ENCODE results near the gene ENAH. TPM values are rescaled to one million over a fixed set of nuclear protein-coding genes. Genes with fewer than 3 reads are reported as not detected.

ENAH gene
- total RNA-seq, 1 donor from 2014 or later = 749 TPM

DNA sequence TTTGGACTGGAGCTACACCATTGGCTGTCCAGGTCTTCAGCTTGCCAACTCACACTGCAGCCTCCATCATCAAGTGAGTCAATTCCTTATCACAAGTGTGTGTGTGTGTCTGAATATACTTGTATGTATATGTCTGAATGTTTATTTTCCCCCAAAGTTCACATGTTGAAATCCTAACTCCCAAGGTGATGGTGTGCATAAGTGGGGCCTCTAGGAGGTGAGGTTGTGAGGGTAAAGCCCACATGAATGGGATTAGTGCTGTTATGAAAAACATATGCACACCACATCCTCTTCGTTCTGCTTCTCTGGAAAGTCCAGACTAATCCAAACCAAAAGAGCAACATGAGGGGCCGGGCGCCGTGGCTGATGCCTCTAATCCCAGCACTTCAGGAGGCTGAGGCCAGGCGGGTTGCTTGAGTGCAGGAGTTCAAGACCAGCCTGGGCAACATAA is 176.4 kb downstream of the ENAH start:
- DNase-seq (ENCODE audit: low read depth) = no peak
- H3K4me2 ChIP-seq (ENCODE audit: low read length) = no peak overlapping the region

DNA sequence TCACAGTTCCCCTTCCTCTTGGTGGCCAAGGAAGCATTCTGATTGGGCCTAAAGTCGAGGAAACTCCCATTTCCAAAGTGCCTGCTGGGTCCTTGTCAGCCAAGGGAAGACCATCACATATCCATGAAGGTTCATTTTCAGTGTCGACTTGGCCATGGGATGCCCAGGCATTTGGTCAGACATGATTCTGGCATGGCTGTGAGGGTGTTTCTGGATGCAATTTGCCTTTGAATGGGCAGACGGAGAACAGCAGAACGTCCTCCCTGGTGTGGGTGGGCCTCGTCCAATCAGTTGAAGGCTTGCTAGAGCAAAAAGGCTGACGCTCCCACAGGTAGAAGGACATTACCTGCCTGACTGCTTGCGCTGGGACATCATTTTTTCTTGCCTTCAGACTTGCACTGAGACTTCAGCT is 176.8 kb downstream of the ENAH start:
- no peaks in the 10 kb centered on the region for H3K79me2 ChIP-seq (ENCODE audit: insufficient read depth, low read length)
- no peaks in the 10 kb centered on the region for H3K36me3 ChIP-seq (ENCODE audit: insufficient read depth, low read length)
- H3K4me1 ChIP-seq (ENCODE audit: insufficient read depth, low read length) = peaks cover 2% of the 10 kb centered on the region
- H3K27ac Mint-ChIP-seq (ENCODE audit: unreplicated experiment) = peak overlapping the region; percentile 42
- no peaks in the 10 kb centered on the region for H3K27me3 ChIP-seq (ENCODE audit: insufficient read depth, low read length)
- H3K27ac ChIP-seq (ENCODE audit: low read depth, low read length) = no peak overlapping the region
- no peak overlapping the region for H2AFZ ChIP-seq (ENCODE audit: low read depth, low read length)
- H3K4me3 ChIP-seq (ENCODE audit: insufficient read depth, low read depth, low read length) = no peak overlapping the region
- no peak for FAIRE-seq
- TF ChIP-seq EZH2 (IDR thresholded peaks at IDR 0.05; ENCODE audit: insufficient read depth, low read length) = no peak
- TF ChIP-seq, protein P1, sequence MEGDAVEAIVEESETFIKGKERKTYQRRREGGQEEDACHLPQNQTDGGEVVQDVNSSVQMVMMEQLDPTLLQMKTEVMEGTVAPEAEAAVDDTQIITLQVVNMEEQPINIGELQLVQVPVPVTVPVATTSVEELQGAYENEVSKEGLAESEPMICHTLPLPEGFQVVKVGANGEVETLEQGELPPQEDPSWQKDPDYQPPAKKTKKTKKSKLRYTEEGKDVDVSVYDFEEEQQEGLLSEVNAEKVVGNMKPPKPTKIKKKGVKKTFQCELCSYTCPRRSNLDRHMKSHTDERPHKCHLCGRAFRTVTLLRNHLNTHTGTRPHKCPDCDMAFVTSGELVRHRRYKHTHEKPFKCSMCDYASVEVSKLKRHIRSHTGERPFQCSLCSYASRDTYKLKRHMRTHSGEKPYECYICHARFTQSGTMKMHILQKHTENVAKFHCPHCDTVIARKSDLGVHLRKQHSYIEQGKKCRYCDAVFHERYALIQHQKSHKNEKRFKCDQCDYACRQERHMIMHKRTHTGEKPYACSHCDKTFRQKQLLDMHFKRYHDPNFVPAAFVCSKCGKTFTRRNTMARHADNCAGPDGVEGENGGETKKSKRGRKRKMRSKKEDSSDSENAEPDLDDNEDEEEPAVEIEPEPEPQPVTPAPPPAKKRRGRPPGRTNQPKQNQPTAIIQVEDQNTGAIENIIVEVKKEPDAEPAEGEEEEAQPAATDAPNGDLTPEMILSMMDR (IDR thresholded peaks at IDR 0.05; ENCODE audit: insufficient read depth, low read depth, low read length) = no peak
- H3K27me3 Mint-ChIP-seq (ENCODE audit: low read depth, unreplicated experiment) = no peaks in the 10 kb centered on the region
- peaks cover 16% of the 10 kb centered on the region for H3K4me1 Mint-ChIP-seq (ENCODE audit: low read depth, unreplicated experiment)
- no peak for DNase-seq (ENCODE audit: low read depth)
- H3K4me2 ChIP-seq (ENCODE audit: low read length) = no peak overlapping the region
- no peaks in the 10 kb centered on the region for H4K20me1 ChIP-seq (ENCODE audit: insufficient read depth, low read length)
- peaks cover 3% of the 10 kb centered on the region for H3K36me3 Mint-ChIP-seq (ENCODE audit: low read depth, unreplicated experiment)
- no peak overlapping the region for H3K9ac ChIP-seq (ENCODE audit: low read length)
- no peaks in the 10 kb centered on the region for H3K9me3 Mint-ChIP-seq (ENCODE audit: unreplicated experiment)
- H3K9me3 ChIP-seq (ENCODE audit: insufficient read depth, low read depth, low read length) = no peaks in the 10 kb centered on the region
- H3K4me3 Mint-ChIP-seq (ENCODE audit: unreplicated experiment) = no peak overlapping the region

More for the DNA sequence above, 176.4 kb downstream of the ENAH start:
- Histone ChIP-seq H3K79me2 (ENCODE audit: insufficient read depth, low read length) (no peaks in the 10 kb centered on the region), H4K20me1 (ENCODE audit: insufficient read depth, low read length) (no peaks in the 10 kb centered on the region), H2AFZ (ENCODE audit: low read depth, low read length) (no peak overlapping the region), H3K4me3 (ENCODE audit: insufficient read depth, low read depth, low read length) (no peak overlapping the region), H3K36me3 (ENCODE audit: insufficient read depth, low read length) (no peaks in the 10 kb centered on the region), H3K4me1 (ENCODE audit: insufficient read depth, low read length) (peaks cover 2% of the 10 kb centered on the region), H3K9ac (ENCODE audit: low read length) (no peak overlapping the region), H3K9me3 (ENCODE audit: insufficient read depth, low read depth, low read length) (no peaks in the 10 kb centered on the region), H3K27ac (ENCODE audit: low read depth, low read length) (no peak overlapping the region), H3K27me3 (ENCODE audit: insufficient read depth, low read length) (no peaks in the 10 kb centered on the region)
- peaks cover 3% of the 10 kb centered on the region for H3K36me3 Mint-ChIP-seq (ENCODE audit: low read depth, unreplicated experiment)
- TF ChIP-seq, protein P1 (IDR thresholded peaks at IDR 0.05; ENCODE audit: insufficient read depth, low read depth, low read length) = no peak
- TF ChIP-seq EZH2 (IDR thresholded peaks at IDR 0.05; ENCODE audit: insufficient read depth, low read length) = no peak
- peaks cover 17% of the 10 kb centered on the region for H3K4me1 Mint-ChIP-seq (ENCODE audit: low read depth, unreplicated experiment)
- no peak for FAIRE-seq
- H3K4me3 Mint-ChIP-seq (ENCODE audit: unreplicated experiment) = no peak overlapping the region
- no peaks in the 10 kb centered on the region for H3K27me3 Mint-ChIP-seq (ENCODE audit: low read depth, unreplicated experiment)
- peak overlapping the region; percentile 42 for H3K27ac Mint-ChIP-seq (ENCODE audit: unreplicated experiment)
- H3K9me3 Mint-ChIP-seq (ENCODE audit: unreplicated experiment) = no peaks in the 10 kb centered on the region

DNA sequence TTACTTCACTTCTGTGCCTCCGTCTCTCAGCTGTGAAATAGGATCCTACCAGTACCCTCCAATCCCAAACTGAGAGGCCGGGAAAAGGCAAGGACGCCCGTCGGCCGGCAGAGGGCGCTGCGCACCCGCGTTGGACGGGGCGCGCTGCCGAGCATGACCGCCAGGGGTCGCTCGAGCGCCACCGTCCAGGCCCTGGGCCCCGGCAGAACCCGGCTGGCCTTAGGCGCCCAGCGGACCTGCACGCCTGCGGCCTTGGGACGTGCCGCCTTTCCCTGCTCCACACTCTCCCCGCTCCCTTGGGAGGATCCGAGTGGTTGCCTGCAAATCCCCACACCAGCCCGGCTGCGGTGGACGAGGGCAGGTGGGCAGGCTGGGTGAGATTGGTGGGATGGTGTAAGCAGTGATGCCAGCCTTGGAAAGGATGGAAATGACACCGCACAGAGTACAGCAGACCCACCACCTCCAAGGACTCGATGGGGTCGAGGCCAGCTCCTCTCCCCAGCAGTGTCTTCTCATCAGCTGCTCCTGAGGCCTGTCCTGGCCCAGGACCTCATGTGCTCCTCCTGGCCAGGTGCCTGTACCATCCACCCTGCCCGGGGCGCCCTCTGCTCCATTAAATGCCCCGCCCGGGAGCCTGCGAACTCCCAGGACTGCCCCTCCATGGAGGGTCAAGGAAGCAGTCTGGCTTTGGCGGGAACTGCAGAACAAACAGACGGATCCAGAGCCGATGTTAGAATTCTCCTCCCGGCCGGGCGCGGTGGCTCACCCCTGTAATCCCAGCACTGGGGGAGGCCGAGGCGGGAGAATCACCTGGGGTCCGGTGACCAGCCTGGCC is 177.7 kb downstream of the ENAH start:
- peak; percentile 38 for DNase-seq (ENCODE audit: low read depth)
- H3K4me1 ChIP-seq (ENCODE audit: insufficient read depth, low read length) = peaks cover 2% of the 10 kb centered on the region
- TF ChIP-seq, protein P1 (IDR thresholded peaks at IDR 0.05; ENCODE audit: insufficient read depth, low read depth, low read length) = peak; percentile 99
- TF ChIP-seq EZH2 (IDR thresholded peaks at IDR 0.05; ENCODE audit: insufficient read depth, low read length) = no peak
- peak overlapping the region; percentile 36 for H3K9ac ChIP-seq (ENCODE audit: low read length)
- H4K20me1 ChIP-seq (ENCODE audit: insufficient read depth, low read length) = no peaks in the 10 kb centered on the region
- no peaks in the 10 kb centered on the region for H3K27me3 ChIP-seq (ENCODE audit: insufficient read depth, low read length)
- no peaks in the 10 kb centered on the region for H3K9me3 Mint-ChIP-seq (ENCODE audit: unreplicated experiment)
- H3K27ac ChIP-seq (ENCODE audit: low read depth, low read length) = no peak overlapping the region
- H3K36me3 ChIP-seq (ENCODE audit: insufficient read depth, low read length) = no peaks in the 10 kb centered on the region
- no peak for FAIRE-seq
- H3K4me3 ChIP-seq (ENCODE audit: insufficient read depth, low read depth, low read length) = no peak overlapping the region
- H3K9me3 ChIP-seq (ENCODE audit: insufficient read depth, low read depth, low read length) = no peaks in the 10 kb centered on the region
- no peaks in the 10 kb centered on the region for H3K27me3 Mint-ChIP-seq (ENCODE audit: low read depth, unreplicated experiment)
- no peak overlapping the region for H3K4me3 Mint-ChIP-seq (ENCODE audit: unreplicated experiment)
- no peaks in the 10 kb centered on the region for H3K79me2 ChIP-seq (ENCODE audit: insufficient read depth, low read length)
- peaks cover 14% of the 10 kb centered on the region for H3K4me1 Mint-ChIP-seq (ENCODE audit: low read depth, unreplicated experiment)
- no peak overlapping the region for H3K27ac Mint-ChIP-seq (ENCODE audit: unreplicated experiment)
- peaks cover 5% of the 10 kb centered on the region for H3K36me3 Mint-ChIP-seq (ENCODE audit: low read depth, unreplicated experiment)
- H3K4me2 ChIP-seq (ENCODE audit: low read length) = peak overlapping the region; percentile 76
- peak overlapping the region; percentile 71 for H2AFZ ChIP-seq (ENCODE audit: low read depth, low read length)
